AG04450 (cell line): ENCODE results near the gene MOGAT2. TPM values are rescaled to one million over a fixed set of nuclear protein-coding genes. Genes with fewer than 3 reads are reported as not detected.

Experiments
- CTCF ChIA-PET: fragments of 300-600, 350-600 bp; formaldehyde crosslinking; extraction: SDS; loops from one replicate; lab custom pipeline; 2022; ENCODE audit warnings: antibody characterized with exemption, inconsistent platforms; lab: Charles Lee
- POLR2A ChIA-PET: fragments of 350-600 bp; formaldehyde crosslinking; extraction: SDS; loops from one replicate; lab custom pipeline; 2021; ENCODE audit warnings: antibody characterized with exemption, inconsistent platforms; lab: Yijun Ruan, JAX
- DNase-seq: peaks from one replicate; pipeline ENCODE4 v3.0.0-alpha.2; 2011; ENCODE audit warnings: low read depth, low spot score
- H3K27ac ChIP-seq: one replicate; pipeline ENCODE4 v1.5.1; 2012; ENCODE audit warnings: low read depth, low read length, control low read depth
- H3K27me3 ChIP-seq: one replicate; pipeline ENCODE4 v1.6.0; 2012; ENCODE audit warnings: low read length; ENCODE audit not compliant: control insufficient read depth, insufficient read depth
- H3K4me3 ChIP-seq: 2 replicates; pipeline ENCODE4 v1.5.1; 2011; ENCODE audit warnings: mild to moderate bottlenecking, low read depth, low read length, control low read depth
- H3K9me3 ChIP-seq: 2 replicates; pipeline ENCODE4 v1.5.1; 2012; ENCODE audit warnings: low read length; ENCODE audit not compliant: control insufficient read depth, insufficient read depth
- polyA minus RNA-seq: library from RNA; depleted of rRNA, polyadenylated mRNA; stranded (reverse); fragments of >200 nt; gene quantifications from 2 replicates; pipeline ENCODE4 v1.2.3, GENCODE V29; 2011; rRNA and poly(A)+ RNA removed
- polyA plus RNA-seq: library from polyadenylated mRNA; depleted of rRNA; stranded (reverse); fragments of >200 nt; gene quantifications from 2 replicates; pipeline ENCODE4 v1.2.3, GENCODE V29; 2011; rRNA removed
- TF ChIP-seq, protein P1 (sequence below): IDR thresholded peaks from 2 replicates; pipeline ENCODE4 v1.5.1; 2011; ENCODE audit warnings: low read depth, low read length, control low read depth, inconsistent platforms

MOGAT2 gene
- polyA plus RNA-seq = not detected in 2 replicates
- polyA minus RNA-seq = not detected in 2 replicates

DNA sequence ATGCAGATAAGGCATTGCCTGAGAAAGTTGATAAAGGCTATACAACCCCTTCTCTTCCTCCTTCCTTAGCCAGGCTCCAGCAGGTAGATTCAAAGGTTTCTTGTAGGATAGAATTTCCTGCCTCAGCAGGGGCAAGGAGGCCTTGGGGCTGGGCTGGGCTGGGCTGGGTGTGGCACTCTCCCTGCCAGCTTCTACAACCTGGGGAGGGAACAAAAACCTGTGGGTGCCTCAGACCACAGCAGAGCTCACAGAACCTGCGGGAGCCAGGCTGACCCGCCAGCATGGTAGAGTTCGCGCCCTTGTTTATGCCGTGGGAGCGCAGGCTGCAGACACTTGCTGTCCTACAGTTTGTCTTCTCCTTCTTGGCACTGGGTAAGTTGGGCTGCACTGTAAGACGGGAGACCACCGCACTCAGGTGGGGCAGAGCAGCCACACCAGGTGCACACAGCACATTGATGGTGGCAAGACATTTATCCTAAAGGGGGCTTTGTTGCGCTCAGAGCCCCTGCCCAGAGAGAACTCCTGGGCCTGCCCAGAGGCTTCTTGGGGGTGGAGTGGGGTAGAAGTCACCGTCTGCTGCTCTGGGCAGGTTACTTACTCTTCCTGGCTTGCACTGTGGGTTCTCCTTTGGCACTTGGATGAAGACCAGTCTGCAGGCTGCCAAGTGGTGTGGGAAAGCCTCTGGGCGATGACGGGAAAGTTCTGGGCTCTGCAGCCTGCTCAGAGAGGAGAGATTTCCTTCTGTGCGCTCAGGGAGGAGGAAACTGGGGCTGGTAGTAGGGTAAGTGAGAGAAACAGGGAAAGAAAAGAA is at the start of gene MOGAT2:
TSS of gene MOGAT2 (plus strand) at position 231 of the 811 bp plus-strand sequence. CDS start at position 282, 51 bp downstream.
- no peak within 1 kb of the TSS for H3K27ac ChIP-seq
- POLR2A ChIA-PET = no interaction called here
- no peaks in the 10 kb centered on the region for H3K9me3 ChIP-seq
- H3K27me3 ChIP-seq = peaks cover 34% of the 10 kb centered on the region
- TF ChIP-seq, protein P1, sequence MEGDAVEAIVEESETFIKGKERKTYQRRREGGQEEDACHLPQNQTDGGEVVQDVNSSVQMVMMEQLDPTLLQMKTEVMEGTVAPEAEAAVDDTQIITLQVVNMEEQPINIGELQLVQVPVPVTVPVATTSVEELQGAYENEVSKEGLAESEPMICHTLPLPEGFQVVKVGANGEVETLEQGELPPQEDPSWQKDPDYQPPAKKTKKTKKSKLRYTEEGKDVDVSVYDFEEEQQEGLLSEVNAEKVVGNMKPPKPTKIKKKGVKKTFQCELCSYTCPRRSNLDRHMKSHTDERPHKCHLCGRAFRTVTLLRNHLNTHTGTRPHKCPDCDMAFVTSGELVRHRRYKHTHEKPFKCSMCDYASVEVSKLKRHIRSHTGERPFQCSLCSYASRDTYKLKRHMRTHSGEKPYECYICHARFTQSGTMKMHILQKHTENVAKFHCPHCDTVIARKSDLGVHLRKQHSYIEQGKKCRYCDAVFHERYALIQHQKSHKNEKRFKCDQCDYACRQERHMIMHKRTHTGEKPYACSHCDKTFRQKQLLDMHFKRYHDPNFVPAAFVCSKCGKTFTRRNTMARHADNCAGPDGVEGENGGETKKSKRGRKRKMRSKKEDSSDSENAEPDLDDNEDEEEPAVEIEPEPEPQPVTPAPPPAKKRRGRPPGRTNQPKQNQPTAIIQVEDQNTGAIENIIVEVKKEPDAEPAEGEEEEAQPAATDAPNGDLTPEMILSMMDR = no peak
- CTCF ChIA-PET = no interaction called here
- no peak for DNase-seq
- no peak within 1 kb of the TSS for H3K4me3 ChIP-seq

DNA sequence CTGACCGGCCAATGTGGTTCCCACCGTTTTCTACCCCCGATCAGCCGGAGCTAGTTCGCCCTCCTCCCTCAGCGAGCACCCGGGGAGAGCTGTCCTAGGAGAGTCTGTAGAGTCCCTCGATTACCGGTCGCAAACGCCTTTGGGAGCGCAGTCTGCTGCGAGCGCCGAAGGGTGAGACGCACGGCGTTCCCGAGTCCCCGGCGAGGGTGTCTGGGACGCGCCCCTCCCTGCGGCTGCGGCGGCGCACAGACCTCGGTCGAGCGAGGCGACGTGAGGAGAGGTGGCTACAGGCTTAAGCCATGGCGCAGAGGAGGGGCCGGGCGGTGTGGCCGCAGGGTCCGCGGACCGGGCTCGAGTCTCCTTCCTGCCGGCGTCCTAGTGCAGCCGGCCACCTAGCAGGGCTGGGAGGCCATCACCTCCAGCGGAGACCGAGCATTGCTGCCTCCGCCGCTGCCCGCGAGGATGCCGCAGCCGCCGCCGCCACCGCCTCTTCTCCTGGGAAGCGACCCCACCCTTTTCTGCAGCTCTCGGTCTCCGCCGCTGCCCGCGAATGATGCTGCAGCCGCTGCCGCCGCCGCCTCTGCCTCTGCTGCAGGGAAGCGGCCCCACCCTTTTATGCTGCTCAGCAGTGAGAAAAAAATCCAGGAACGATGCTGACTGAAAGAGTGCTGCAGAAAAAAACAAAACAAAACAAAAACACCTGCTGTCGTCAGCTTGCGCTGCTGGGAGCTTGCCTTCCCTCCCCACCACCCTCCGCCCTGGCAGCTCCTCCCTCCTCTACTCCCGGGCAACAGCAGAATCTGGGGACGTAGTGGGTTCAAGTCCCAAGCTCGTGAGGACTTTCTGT is 49.0 kb upstream of the MOGAT2 start, which contains the start of gene MAP6:
TSS of gene MAP6 (minus strand) at position 588 of the 847 bp plus-strand sequence. CDS start 669 bp downstream, outside the sequence.
- H3K27ac ChIP-seq = no peak within 1 kb of the TSS
- H3K9me3 ChIP-seq = no peaks in the 10 kb centered on the region; the same call in 1 of the 2 replicates
- peaks cover 61% of the 10 kb centered on the region for H3K27me3 ChIP-seq
- no peak for DNase-seq
- ChIA-PET CTCF (interaction anchor here (0.7 kb wide), 1 partner anchor 14 kb away, joined by 4 read pairs; no protein-coding TSS in a partner anchor), POLR2A (interaction anchor here (0.7 kb wide), 1 partner anchor 33 kb away, joined by 8 read pairs; no protein-coding TSS in a partner anchor)
- peak within 1 kb of the TSS; percentile 43 for H3K4me3 ChIP-seq
- TF ChIP-seq, protein P1 = no peak

DNA sequence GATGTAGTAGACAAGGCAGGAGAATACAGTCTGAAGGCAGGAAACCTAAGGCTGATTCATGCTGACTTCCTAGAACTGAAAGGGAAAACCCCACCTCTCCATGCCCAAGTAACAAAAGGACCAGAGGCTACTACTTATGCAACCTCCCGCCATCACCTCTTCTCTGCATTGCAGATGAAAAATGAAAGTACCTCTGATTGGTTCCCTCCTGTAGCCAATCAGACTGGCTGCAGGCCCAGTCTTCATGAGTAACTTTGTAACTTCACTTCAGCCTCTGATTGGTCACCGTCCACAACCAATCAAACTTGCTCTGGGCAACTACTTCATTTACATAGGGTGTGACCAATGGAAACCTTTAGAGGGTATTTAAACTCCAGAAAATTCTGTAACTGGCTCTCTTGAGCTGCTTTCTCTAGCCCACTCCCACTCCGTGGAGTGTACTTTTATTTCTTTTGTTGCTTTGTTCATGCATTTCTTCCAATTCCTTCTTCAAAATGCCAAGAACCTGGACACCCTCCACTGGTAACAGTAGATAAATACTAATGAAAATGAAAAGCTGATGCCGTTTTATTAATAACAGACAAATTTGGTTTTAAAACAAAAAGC is 43.6 kb upstream of the MOGAT2 start:
- Histone ChIP-seq H3K27me3 (peaks cover 52% of the 10 kb centered on the region), H3K27ac (no peak overlapping the region), H3K9me3 (peaks cover 4% of the 10 kb centered on the region), H3K4me3 (no peak overlapping the region)
- POLR2A ChIA-PET = no interaction called here
- no peak for DNase-seq
- TF ChIP-seq, protein P1 = no peak
- CTCF ChIA-PET = interaction anchor here (0.8 to 1.3 kb wide), 2 partner anchors 32 to 127 kb away, joined by 3 to 5 read pairs; no protein-coding TSS in a partner anchor

GRCh38 chr11:75677275-75677674 is 40.4 kb upstream of the MOGAT2 start:
- Histone ChIP-seq H3K9me3 (peaks cover 4% of the 10 kb centered on the region), H3K27me3 (peaks cover 24% of the 10 kb centered on the region), H3K27ac (no peak overlapping the region), H3K4me3 (no peak overlapping the region)
- TF ChIP-seq, protein P1 = no peak
- ChIA-PET CTCF (no interaction called here), POLR2A (no interaction called here)
- no peak for DNase-seq
